ENCODE measurements around the gene SOX2. TPM values are rescaled to one million over a fixed set of nuclear protein-coding genes. Genes with fewer than 3 reads are reported as not detected.

SOX2 gene
- total RNA-seq, 1 experiment from 2014 or later, result 189 TPM

- TF ChIP-seq, protein P1, sequence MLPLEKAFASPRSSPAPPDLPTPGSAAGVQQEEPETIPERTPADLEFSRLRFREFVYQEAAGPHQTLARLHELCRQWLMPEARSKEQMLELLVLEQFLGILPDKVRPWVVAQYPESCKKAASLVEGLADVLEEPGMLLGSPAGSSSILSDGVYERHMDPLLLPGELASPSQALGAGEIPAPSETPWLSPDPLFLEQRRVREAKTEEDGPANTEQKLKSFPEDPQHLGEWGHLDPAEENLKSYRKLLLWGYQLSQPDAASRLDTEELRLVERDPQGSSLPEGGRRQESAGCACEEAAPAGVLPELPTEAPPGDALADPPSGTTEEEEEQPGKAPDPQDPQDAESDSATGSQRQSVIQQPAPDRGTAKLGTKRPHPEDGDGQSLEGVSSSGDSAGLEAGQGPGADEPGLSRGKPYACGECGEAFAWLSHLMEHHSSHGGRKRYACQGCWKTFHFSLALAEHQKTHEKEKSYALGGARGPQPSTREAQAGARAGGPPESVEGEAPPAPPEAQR (CRISPR knock-in tag; IDR thresholded peaks at IDR 0.05), result no peak
- TF ChIP-seq NR1H2 (CRISPR knock-in tag; IDR thresholded peaks at IDR 0.05) (no peak), ELF4 (CRISPR knock-in tag; IDR thresholded peaks at IDR 0.05; ENCODE audit: low read depth) (no peak), ZNF317 (CRISPR knock-in tag; IDR thresholded peaks at IDR 0.05; ENCODE audit: borderline replicate concordance, low read depth) (0 out of 2 replicates have a peak, but pooled peaks have one; percentile 17), ZNF512 (CRISPR knock-in tag; IDR thresholded peaks at IDR 0.05; ENCODE audit: borderline replicate concordance) (peak; percentile 20; the same call in 1 of the 2 replicates), HMGA2 (CRISPR knock-in tag; IDR thresholded peaks at IDR 0.05) (no peak), TCF7 (CRISPR knock-in tag; IDR thresholded peaks at IDR 0.05; ENCODE audit: low read depth) (0 out of 2 replicates have a peak, but pooled peaks have one; percentile 35), ZNF396 (CRISPR knock-in tag; IDR thresholded peaks at IDR 0.05; ENCODE audit: borderline replicate concordance) (no peak), TEAD1 (CRISPR knock-in tag; IDR thresholded peaks at IDR 0.05) (no peak; the same call in 1 of the 2 replicates), ZBTB21 (CRISPR knock-in tag; IDR thresholded peaks at IDR 0.05; ENCODE audit: borderline replicate concordance) (no peak), SMAD3 (CRISPR knock-in tag; IDR thresholded peaks at IDR 0.05; ENCODE audit: borderline replicate concordance) (no peak), ZNF423 (CRISPR knock-in tag; IDR thresholded peaks at IDR 0.05) (peak; percentile 34; the same call in 1 of the 2 replicates), OVOL2 (CRISPR knock-in tag; IDR thresholded peaks at IDR 0.05; ENCODE audit: borderline replicate concordance) (no peak), PREB (CRISPR knock-in tag; IDR thresholded peaks at IDR 0.05; ENCODE audit: borderline replicate concordance) (no peak), GRHL2 (CRISPR knock-in tag; IDR thresholded peaks at IDR 0.05; ENCODE audit: insufficient replicate concordance, severe bottlenecking) (no peak), RELA (CRISPR knock-in tag; IDR thresholded peaks at IDR 0.05; ENCODE audit: borderline replicate concordance) (no peak)
- TF ChIP-seq, protein P2, sequence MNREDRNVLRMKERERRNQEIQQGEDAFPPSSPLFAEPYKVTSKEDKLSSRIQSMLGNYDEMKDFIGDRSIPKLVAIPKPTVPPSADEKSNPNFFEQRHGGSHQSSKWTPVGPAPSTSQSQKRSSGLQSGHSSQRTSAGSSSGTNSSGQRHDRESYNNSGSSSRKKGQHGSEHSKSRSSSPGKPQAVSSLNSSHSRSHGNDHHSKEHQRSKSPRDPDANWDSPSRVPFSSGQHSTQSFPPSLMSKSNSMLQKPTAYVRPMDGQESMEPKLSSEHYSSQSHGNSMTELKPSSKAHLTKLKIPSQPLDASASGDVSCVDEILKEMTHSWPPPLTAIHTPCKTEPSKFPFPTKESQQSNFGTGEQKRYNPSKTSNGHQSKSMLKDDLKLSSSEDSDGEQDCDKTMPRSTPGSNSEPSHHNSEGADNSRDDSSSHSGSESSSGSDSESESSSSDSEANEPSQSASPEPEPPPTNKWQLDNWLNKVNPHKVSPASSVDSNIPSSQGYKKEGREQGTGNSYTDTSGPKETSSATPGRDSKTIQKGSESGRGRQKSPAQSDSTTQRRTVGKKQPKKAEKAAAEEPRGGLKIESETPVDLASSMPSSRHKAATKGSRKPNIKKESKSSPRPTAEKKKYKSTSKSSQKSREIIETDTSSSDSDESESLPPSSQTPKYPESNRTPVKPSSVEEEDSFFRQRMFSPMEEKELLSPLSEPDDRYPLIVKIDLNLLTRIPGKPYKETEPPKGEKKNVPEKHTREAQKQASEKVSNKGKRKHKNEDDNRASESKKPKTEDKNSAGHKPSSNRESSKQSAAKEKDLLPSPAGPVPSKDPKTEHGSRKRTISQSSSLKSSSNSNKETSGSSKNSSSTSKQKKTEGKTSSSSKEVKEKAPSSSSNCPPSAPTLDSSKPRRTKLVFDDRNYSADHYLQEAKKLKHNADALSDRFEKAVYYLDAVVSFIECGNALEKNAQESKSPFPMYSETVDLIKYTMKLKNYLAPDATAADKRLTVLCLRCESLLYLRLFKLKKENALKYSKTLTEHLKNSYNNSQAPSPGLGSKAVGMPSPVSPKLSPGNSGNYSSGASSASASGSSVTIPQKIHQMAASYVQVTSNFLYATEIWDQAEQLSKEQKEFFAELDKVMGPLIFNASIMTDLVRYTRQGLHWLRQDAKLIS (CRISPR knock-in tag; IDR thresholded peaks at IDR 0.05; ENCODE audit: borderline replicate concordance), result peak; percentile 95
- TF ChIP-seq, protein P3, sequence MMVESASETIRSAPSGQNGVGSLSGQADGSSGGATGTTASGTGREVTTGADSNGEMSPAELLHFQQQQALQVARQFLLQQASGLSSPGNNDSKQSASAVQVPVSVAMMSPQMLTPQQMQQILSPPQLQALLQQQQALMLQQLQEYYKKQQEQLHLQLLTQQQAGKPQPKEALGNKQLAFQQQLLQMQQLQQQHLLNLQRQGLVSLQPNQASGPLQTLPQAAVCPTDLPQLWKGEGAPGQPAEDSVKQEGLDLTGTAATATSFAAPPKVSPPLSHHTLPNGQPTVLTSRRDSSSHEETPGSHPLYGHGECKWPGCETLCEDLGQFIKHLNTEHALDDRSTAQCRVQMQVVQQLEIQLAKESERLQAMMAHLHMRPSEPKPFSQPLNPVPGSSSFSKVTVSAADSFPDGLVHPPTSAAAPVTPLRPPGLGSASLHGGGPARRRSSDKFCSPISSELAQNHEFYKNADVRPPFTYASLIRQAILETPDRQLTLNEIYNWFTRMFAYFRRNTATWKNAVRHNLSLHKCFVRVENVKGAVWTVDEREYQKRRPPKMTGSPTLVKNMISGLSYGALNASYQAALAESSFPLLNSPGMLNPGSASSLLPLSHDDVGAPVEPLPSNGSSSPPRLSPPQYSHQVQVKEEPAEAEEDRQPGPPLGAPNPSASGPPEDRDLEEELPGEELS (CRISPR knock-in tag; IDR thresholded peaks at IDR 0.05), result peak; percentile 81; the same call in 1 of the 2 replicates
- TF ChIP-seq, protein P4, sequence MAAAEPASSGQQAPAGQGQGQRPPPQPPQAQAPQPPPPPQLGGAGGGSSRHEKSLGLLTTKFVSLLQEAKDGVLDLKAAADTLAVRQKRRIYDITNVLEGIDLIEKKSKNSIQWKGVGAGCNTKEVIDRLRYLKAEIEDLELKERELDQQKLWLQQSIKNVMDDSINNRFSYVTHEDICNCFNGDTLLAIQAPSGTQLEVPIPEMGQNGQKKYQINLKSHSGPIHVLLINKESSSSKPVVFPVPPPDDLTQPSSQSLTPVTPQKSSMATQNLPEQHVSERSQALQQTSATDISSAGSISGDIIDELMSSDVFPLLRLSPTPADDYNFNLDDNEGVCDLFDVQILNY (CRISPR knock-in tag; IDR thresholded peaks at IDR 0.05), result no peak
- TF ChIP-seq, protein P5, sequence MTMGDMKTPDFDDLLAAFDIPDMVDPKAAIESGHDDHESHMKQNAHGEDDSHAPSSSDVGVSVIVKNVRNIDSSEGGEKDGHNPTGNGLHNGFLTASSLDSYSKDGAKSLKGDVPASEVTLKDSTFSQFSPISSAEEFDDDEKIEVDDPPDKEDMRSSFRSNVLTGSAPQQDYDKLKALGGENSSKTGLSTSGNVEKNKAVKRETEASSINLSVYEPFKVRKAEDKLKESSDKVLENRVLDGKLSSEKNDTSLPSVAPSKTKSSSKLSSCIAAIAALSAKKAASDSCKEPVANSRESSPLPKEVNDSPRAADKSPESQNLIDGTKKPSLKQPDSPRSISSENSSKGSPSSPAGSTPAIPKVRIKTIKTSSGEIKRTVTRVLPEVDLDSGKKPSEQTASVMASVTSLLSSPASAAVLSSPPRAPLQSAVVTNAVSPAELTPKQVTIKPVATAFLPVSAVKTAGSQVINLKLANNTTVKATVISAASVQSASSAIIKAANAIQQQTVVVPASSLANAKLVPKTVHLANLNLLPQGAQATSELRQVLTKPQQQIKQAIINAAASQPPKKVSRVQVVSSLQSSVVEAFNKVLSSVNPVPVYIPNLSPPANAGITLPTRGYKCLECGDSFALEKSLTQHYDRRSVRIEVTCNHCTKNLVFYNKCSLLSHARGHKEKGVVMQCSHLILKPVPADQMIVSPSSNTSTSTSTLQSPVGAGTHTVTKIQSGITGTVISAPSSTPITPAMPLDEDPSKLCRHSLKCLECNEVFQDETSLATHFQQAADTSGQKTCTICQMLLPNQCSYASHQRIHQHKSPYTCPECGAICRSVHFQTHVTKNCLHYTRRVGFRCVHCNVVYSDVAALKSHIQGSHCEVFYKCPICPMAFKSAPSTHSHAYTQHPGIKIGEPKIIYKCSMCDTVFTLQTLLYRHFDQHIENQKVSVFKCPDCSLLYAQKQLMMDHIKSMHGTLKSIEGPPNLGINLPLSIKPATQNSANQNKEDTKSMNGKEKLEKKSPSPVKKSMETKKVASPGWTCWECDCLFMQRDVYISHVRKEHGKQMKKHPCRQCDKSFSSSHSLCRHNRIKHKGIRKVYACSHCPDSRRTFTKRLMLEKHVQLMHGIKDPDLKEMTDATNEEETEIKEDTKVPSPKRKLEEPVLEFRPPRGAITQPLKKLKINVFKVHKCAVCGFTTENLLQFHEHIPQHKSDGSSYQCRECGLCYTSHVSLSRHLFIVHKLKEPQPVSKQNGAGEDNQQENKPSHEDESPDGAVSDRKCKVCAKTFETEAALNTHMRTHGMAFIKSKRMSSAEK (CRISPR knock-in tag; IDR thresholded peaks at IDR 0.05; ENCODE audit: borderline replicate concordance), result no peak
- TF ChIP-seq, protein P6, sequence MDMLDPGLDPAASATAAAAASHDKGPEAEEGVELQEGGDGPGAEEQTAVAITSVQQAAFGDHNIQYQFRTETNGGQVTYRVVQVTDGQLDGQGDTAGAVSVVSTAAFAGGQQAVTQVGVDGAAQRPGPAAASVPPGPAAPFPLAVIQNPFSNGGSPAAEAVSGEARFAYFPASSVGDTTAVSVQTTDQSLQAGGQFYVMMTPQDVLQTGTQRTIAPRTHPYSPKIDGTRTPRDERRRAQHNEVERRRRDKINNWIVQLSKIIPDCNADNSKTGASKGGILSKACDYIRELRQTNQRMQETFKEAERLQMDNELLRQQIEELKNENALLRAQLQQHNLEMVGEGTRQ (CRISPR knock-in tag; IDR thresholded peaks at IDR 0.05), result no peak
These were observed 991 bp downstream of the SOX2 start (continued) for GRCh38 chr3:181712553-181713279.

All from WTC11 (cell line).